HUES6 (cell line): Measurements from ENCODE around the gene DSTN.

Experiments used
- H3K27ac ChIP-seq: 2 replicates; pipeline ENCODE4 v1.7.0; 2013; ENCODE audit warnings: low read depth, mild to moderate bottlenecking, low read length, inconsistent platforms
- H3K27me3 ChIP-seq: 2 replicates; pipeline ENCODE4 v1.6.1; 2013; ENCODE audit warnings: low read length; ENCODE audit not compliant: control insufficient read depth, insufficient read depth
- H3K36me3 ChIP-seq: 2 replicates; pipeline ENCODE4 v1.6.1; 2013; ENCODE audit warnings: low read length; ENCODE audit not compliant: control insufficient read depth, insufficient read depth
- H3K4me1 ChIP-seq: 2 replicates; pipeline ENCODE4 v1.6.1; 2013; ENCODE audit warnings: low read length; ENCODE audit not compliant: control insufficient read depth, insufficient read depth
- H3K4me3 ChIP-seq: 2 replicates; pipeline ENCODE4 v1.5.1; 2013; ENCODE audit warnings: low read depth, low read length
- H3K9ac ChIP-seq: one replicate; pipeline ENCODE4 v1.6.1; 2013; ENCODE audit warnings: mild to moderate bottlenecking, low read length
- H3K9me3 ChIP-seq: 2 replicates; pipeline ENCODE4 v1.6.1; 2013; ENCODE audit warnings: low read depth, low read length; ENCODE audit not compliant: control insufficient read depth, insufficient read depth

The DSTN gene

GRCh38 chr20:17612287-17612991, 42.6 kb downstream of the DSTN start:
- H3K27ac ChIP-seq: 0 out of 2 replicates have a peak overlapping the region, but pooled peaks have one; percentile 22
- H3K36me3 ChIP-seq: peaks cover 52% of the 10 kb centered on the region

GRCh38 chr20:17612992-17613327, 43.1 kb downstream of the DSTN start:
- Histone ChIP-seq H3K4me1 (peaks cover 18% of the 10 kb centered on the region; the same call in 1 of the 2 replicates), H3K27ac (no peak overlapping the region), H3K4me3 (no peak overlapping the region), H3K36me3 (peaks cover 50% of the 10 kb centered on the region), H3K9ac (no peak overlapping the region), H3K9me3 (no peaks in the 10 kb centered on the region), H3K27me3 (no peaks in the 10 kb centered on the region)

More at GRCh38 chr20:17612287-17612991, 42.6 kb downstream of the DSTN start:
- Histone ChIP-seq H3K9ac (no peak overlapping the region), H3K4me1 (peaks cover 18% of the 10 kb centered on the region; the same call in 1 of the 2 replicates), H3K4me3 (no peak overlapping the region), H3K9me3 (no peaks in the 10 kb centered on the region), H3K27me3 (no peaks in the 10 kb centered on the region)

- Histone ChIP-seq H3K9me3 (no peaks in the 10 kb centered on the region), H3K4me1 (peaks cover 18% of the 10 kb centered on the region; the same call in 1 of the 2 replicates), H3K4me3 (no peak overlapping the region), H3K27me3 (no peaks in the 10 kb centered on the region), H3K9ac (no peak overlapping the region), H3K27ac (no peak overlapping the region), H3K36me3 (peaks cover 53% of the 10 kb centered on the region)
Observed at GRCh38 chr20:17613328-17614175, 43.7 kb downstream of the DSTN start.

GRCh38 chr20:17614176-17614811, 44.4 kb downstream of the DSTN start:
- Histone ChIP-seq H3K27me3 (no peaks in the 10 kb centered on the region), H3K9ac (no peak overlapping the region), H3K27ac (no peak overlapping the region), H3K4me1 (peaks cover 18% of the 10 kb centered on the region; the same call in 1 of the 2 replicates), H3K36me3 (peaks cover 54% of the 10 kb centered on the region), H3K4me3 (no peak overlapping the region), H3K9me3 (no peaks in the 10 kb centered on the region)

GRCh38 chr20:17614812-17615644, 45.2 kb downstream of the DSTN start:
- H3K27ac ChIP-seq: no peak overlapping the region
- H3K4me3 ChIP-seq: no peak overlapping the region
- H3K9me3 ChIP-seq: no peaks in the 10 kb centered on the region
- no peak overlapping the region for H3K9ac ChIP-seq
- peaks cover 18% of the 10 kb centered on the region; the same call in 1 of the 2 replicates for H3K4me1 ChIP-seq
- no peaks in the 10 kb centered on the region for H3K27me3 ChIP-seq
- peaks cover 60% of the 10 kb centered on the region for H3K36me3 ChIP-seq

- no peak overlapping the region for H3K9ac ChIP-seq
- H3K36me3 ChIP-seq: peaks cover 68% of the 10 kb centered on the region
- no peak overlapping the region for H3K27ac ChIP-seq
Observed at GRCh38 chr20:17615645-17616479, 46.0 kb downstream of the DSTN start.

GRCh38 chr20:17616480-17617211, 46.8 kb downstream of the DSTN start:
- Histone ChIP-seq H3K9ac (no peak overlapping the region), H3K27ac (no peak overlapping the region), H3K4me3 (no peak overlapping the region), H3K4me1 (peaks cover 11% of the 10 kb centered on the region; the same call in 1 of the 2 replicates), H3K36me3 (peaks cover 76% of the 10 kb centered on the region), H3K9me3 (no peaks in the 10 kb centered on the region), H3K27me3 (no peaks in the 10 kb centered on the region)

More at GRCh38 chr20:17615645-17616479, 46.0 kb downstream of the DSTN start:
- H3K4me3 ChIP-seq: no peak overlapping the region
- H3K4me1 ChIP-seq: peaks cover 18% of the 10 kb centered on the region; the same call in 1 of the 2 replicates
- no peaks in the 10 kb centered on the region for H3K9me3 ChIP-seq
- H3K27me3 ChIP-seq: no peaks in the 10 kb centered on the region

- H3K4me1 ChIP-seq: peaks cover 5% of the 10 kb centered on the region; the same call in 1 of the 2 replicates
- no peaks in the 10 kb centered on the region for H3K27me3 ChIP-seq
- peaks cover 83% of the 10 kb centered on the region for H3K36me3 ChIP-seq
- H3K27ac ChIP-seq: no peak overlapping the region
- no peak overlapping the region for H3K9ac ChIP-seq
- no peaks in the 10 kb centered on the region for H3K9me3 ChIP-seq
- no peak overlapping the region for H3K4me3 ChIP-seq
Observed at GRCh38 chr20:17617212-17617867, 47.5 kb downstream of the DSTN start.
